H1 (cell line): ENCODE results near the gene PLB1. TPM values are rescaled to one million over a fixed set of nuclear protein-coding genes. Genes with fewer than 3 reads are reported as not detected.

ENCODE experiments used
- CEBPB ChIP-seq: IDR thresholded peaks from 2 replicates; pipeline ENCODE4 v1.6.1; 2012; ENCODE audit warnings: low read depth, low read length
- EP300 ChIP-seq, 2 experiments: IDR thresholded peaks; 1 replicate in 1 of 2; 2 replicates in 1 of 2; pipeline ENCODE4 v1.6.1; 2011 to 2012; ENCODE audit warnings: low read depth in 2 of 2, low read length in 2 of 2, mild to moderate bottlenecking in 2 of 2, borderline replicate concordance in 1 of 2, inconsistent platforms in 1 of 2, moderate library complexity in 1 of 2
- PHF8 ChIP-seq: fragments of 200-600 bp; sonication (generic); conservative IDR thresholded peaks from 2 replicates; pipeline ENCODE4 v1.7.1; 2012; ENCODE audit warnings: low read depth, mild to moderate bottlenecking, inconsistent platforms, low read length, moderate library complexity
- polyA plus RNA-seq, 7 experiments: library from polyadenylated mRNA; depleted of rRNA in 3 of 7; stranded (reverse) in 5 of 7; unstranded in 2 of 7; fragments of >200 nt in 5 of 7; fragments of 200-250 nt in 2 of 7; gene quantifications; 1 replicate in 5 of 7; 2 replicates in 1 of 7; 4 replicates in 1 of 7; pipeline versions ENCODE4 v1.2.1 to v1.2.3, GENCODE V29; 2011 to 2013; ENCODE audit warnings: missing spikeins in 2 of 7, mixed read lengths in 2 of 7
- total RNA-seq: library from RNA; stranded (reverse); fragmentation: NEBNext Ultra II Directional; extraction: Animal tissue kit (Norgen Biotek cat#: 25700); gene quantifications from 2 replicates; pipeline ENCODE4 v1.2.1, GENCODE V29; 2021

The PLB1 gene
- total and polyA plus RNA-seq, 2 of the 8 experiments (the other 6 are each of a cell fraction or from before 2014, with no cell fraction given), result 0.20 to 0.36 TPM

GRCh38 chr2:28589746-28590463 lies 94.0 kb downstream of the PLB1 start (continued):
- TF ChIP-seq EP300 (IDR thresholded peaks at IDR 0.05; ENCODE audit: borderline replicate concordance in 1 of 2, low read depth in 2 of 2, low read length in 2 of 2) (no peak), PHF8 (no peak), CEBPB (no peak)
